ENCODE results near the gene MYO5A. TPM values are rescaled to one million over a fixed set of nuclear protein-coding genes. Genes with fewer than 3 reads are reported as not detected.

The MYO5A gene
- total RNA-seq, 4 donors from 2014 or later, result 5.8 to 51.2 (median 10.2) TPM

GRCh38 chr15:52414936-52415335 is 113.7 kb downstream of the MYO5A start:
- in situ Hi-C loops (cut with MboI; ENCODE audit: low sequenced_read_pairs in 4 of 4), result no loop called here
- Histone ChIP-seq H3K27me3 (no peaks in the 10 kb centered on the region), H3K36me3 (no peaks in the 10 kb centered on the region), H3K9me3 (no peaks in the 10 kb centered on the region), H3K27ac (no peak overlapping the region), H3K4me1 (no peaks in the 10 kb centered on the region), H3K4me3 (no peak overlapping the region)
- no peak for TF ChIP-seq CTCF (IDR thresholded peaks at IDR 0.05 in 4 of 5, conservative IDR thresholded peaks at IDR 0.05 in 1 of 5)
- no peak for TF ChIP-seq POLR2A (IDR thresholded peaks at IDR 0.05)
- no peak for DNase-seq
- no peak for ATAC-seq
- intact Hi-C loops (cut with DNase I; ENCODE audit: low total_unique reads), result no loop called here

GRCh38 chr15:52408823-52409222 is 119.9 kb downstream of the MYO5A start:
- H3K9me3 ChIP-seq, result no peaks in the 10 kb centered on the region
- no peak for TF ChIP-seq CTCF (IDR thresholded peaks at IDR 0.05 in 4 of 5, conservative IDR thresholded peaks at IDR 0.05 in 1 of 5)
- in situ Hi-C loops (cut with MboI; ENCODE audit: low sequenced_read_pairs in 4 of 4) (no loop called here), intact Hi-C loops (cut with DNase I; ENCODE audit: low total_unique reads) (no loop called here)
- H3K36me3 ChIP-seq, result peaks cover 0 to 10% of the 10 kb centered on the region in 2 donors
- DNase-seq (no peak), ATAC-seq (no peak)
- no peak overlapping the region for H3K27ac ChIP-seq
- H3K27me3 ChIP-seq, result no peaks in the 10 kb centered on the region
- H3K4me3 ChIP-seq, result no peak overlapping the region
- H3K4me1 ChIP-seq, result peaks cover 8 to 12% of the 10 kb centered on the region in 2 donors

GRCh38 chr15:52407374-52407773 is 121.3 kb downstream of the MYO5A start:
- in situ Hi-C loops (cut with MboI; ENCODE audit: low sequenced_read_pairs in 4 of 4), result no loop called here
- no peak for ATAC-seq
- DNase-seq, result no peak
- peaks cover 0 to 10% of the 10 kb centered on the region in 2 donors for H3K36me3 ChIP-seq
- no peak overlapping the region for H3K27ac ChIP-seq
- no peaks in the 10 kb centered on the region for H3K9me3 ChIP-seq
- peaks cover 8 to 12% of the 10 kb centered on the region in 2 donors for H3K4me1 ChIP-seq
- intact Hi-C loops (cut with DNase I; ENCODE audit: low total_unique reads), result no loop called here
- no peaks in the 10 kb centered on the region for H3K27me3 ChIP-seq
- TF ChIP-seq POLR2A (IDR thresholded peaks at IDR 0.05) (no peak), CTCF (IDR thresholded peaks at IDR 0.05 in 4 of 5, conservative IDR thresholded peaks at IDR 0.05 in 1 of 5) (no peak)
- H3K4me3 ChIP-seq, result no peak overlapping the region

- DNase-seq, result no peak
- in situ Hi-C loops (cut with MboI; ENCODE audit: low sequenced_read_pairs in 4 of 4), result no loop called here
- no peak for ATAC-seq
- H3K4me3 ChIP-seq, result no peak overlapping the region
- no peaks in the 10 kb centered on the region for H3K27me3 ChIP-seq
- intact Hi-C loops (cut with DNase I; ENCODE audit: low total_unique reads), result no loop called here
- TF ChIP-seq POLR2A (IDR thresholded peaks at IDR 0.05), result no peak
- no peak for TF ChIP-seq CTCF (IDR thresholded peaks at IDR 0.05 in 4 of 5, conservative IDR thresholded peaks at IDR 0.05 in 1 of 5)
- H3K27ac ChIP-seq, result no peak overlapping the region
- H3K4me1 ChIP-seq, result peaks cover 8 to 12% of the 10 kb centered on the region in 2 donors
- H3K9me3 ChIP-seq, result no peaks in the 10 kb centered on the region
- H3K36me3 ChIP-seq, result peaks cover 0 to 10% of the 10 kb centered on the region in 2 donors
These were observed 122.1 kb downstream of the MYO5A start for GRCh38 chr15:52406601-52407000.

GRCh38 chr15:52405856-52406255 is 122.8 kb downstream of the MYO5A start:
- in situ Hi-C loops (cut with MboI; ENCODE audit: low sequenced_read_pairs in 4 of 4), result no loop called here
- intact Hi-C loops (cut with DNase I; ENCODE audit: low total_unique reads), result no loop called here
- no peak for TF ChIP-seq CTCF (IDR thresholded peaks at IDR 0.05 in 4 of 5, conservative IDR thresholded peaks at IDR 0.05 in 1 of 5)
- no peak for TF ChIP-seq POLR2A (IDR thresholded peaks at IDR 0.05)
- no peak overlapping the region for H3K27ac ChIP-seq
- peaks cover 0 to 10% of the 10 kb centered on the region in 2 donors for H3K36me3 ChIP-seq
- no peak for DNase-seq
- no peaks in the 10 kb centered on the region for H3K27me3 ChIP-seq
- H3K9me3 ChIP-seq, result no peaks in the 10 kb centered on the region
- peaks cover 8 to 12% of the 10 kb centered on the region in 2 donors for H3K4me1 ChIP-seq
- H3K4me3 ChIP-seq, result no peak overlapping the region
- ATAC-seq, result no peak

All from gastrocnemius medialis (tissue), 4 donors.